K562 (cell line): Measurements from ENCODE around the gene CDC42SE2.

Source experiments
- ATF1 ChIP-seq, 2 experiments: fragments of 450-650 bp in 1 of 2; IDR thresholded peaks; 2 replicates each; pipeline ENCODE4 v1.6.1; 2016; ENCODE audit warnings: missing compliant biosample characterization in 1 of 2, missing genetic modification characterization in 1 of 2
- ETV6 ChIP-seq, 3 experiments: fragments of 150-350 bp in 1 of 3; sonication (generic) in 1 of 3; formaldehyde crosslinking in 1 of 3; IDR thresholded peaks; 2 replicates each; pipeline versions ENCODE4 v1.6.1 to v1.8.0; 2014 to 2022; ENCODE audit warnings: borderline replicate concordance in 2 of 3, low read depth in 2 of 3, antibody characterized with exemption in 1 of 3, low read length in 1 of 3, mild to moderate bottlenecking in 1 of 3, missing genetic modification reagents in 1 of 3
- JUNB ChIP-seq: fragments of 450-650 bp; formaldehyde crosslinking; conservative IDR thresholded peaks from 2 replicates; pipeline ENCODE4 v1.4.0; 2020; ENCODE audit warnings: mild to moderate bottlenecking
- MEF2A ChIP-seq: IDR thresholded peaks from 2 replicates; pipeline ENCODE4 v1.6.1; 2011; ENCODE audit warnings: low read depth, mild to moderate bottlenecking, low read length, moderate library complexity; ENCODE audit not compliant: control insufficient read depth
- PHF8 ChIP-seq: fragments of 200-600 bp; sonication (generic); IDR thresholded peaks from 2 replicates; pipeline ENCODE4 v1.6.1; 2012; ENCODE audit warnings: mixed run types, mild to moderate bottlenecking, inconsistent platforms, low read length, moderate library complexity, borderline replicate concordance
- POLR2A ChIP-seq: fragments of 450-650 bp; conservative IDR thresholded peaks from 2 replicates; pipeline ENCODE4 v1.6.1; 2016
- SMARCB1 ChIP-seq: IDR thresholded peaks from 2 replicates; pipeline ENCODE4 v1.6.1; 2011; ENCODE audit warnings: improper control_type of control experiment, low read depth; ENCODE audit not compliant: insufficient read length
- TAF1 ChIP-seq: IDR thresholded peaks from 2 replicates; pipeline ENCODE4 v1.6.1; 2011; ENCODE audit warnings: mild to moderate bottlenecking, low read length, moderate library complexity; ENCODE audit not compliant: insufficient read depth, control insufficient read depth, severe bottlenecking; ENCODE audit errors: extremely low read depth
- TF ChIP-seq, protein P1 (sequence below): fragments of 250-450 bp; sonication (Bioruptor Pico); IDR thresholded peaks from 2 replicates; pipeline ENCODE4 v1.6.1; 2021; ENCODE audit warnings: mild to moderate bottlenecking
- TF ChIP-seq, protein P2 (sequence below), 3 experiments: IDR thresholded peaks in 2 of 3; conservative IDR thresholded peaks in 1 of 3; 2 replicates each; pipeline ENCODE4 v1.5.1; 2011 to 2012; ENCODE audit warnings: low read length in 3 of 3, mild to moderate bottlenecking in 3 of 3, control low read depth in 2 of 3, improper control_type of control experiment in 1 of 3, inconsistent platforms in 1 of 3, low read depth in 1 of 3, mixed read lengths in 1 of 3, moderate library complexity in 1 of 3; ENCODE audit not compliant: insufficient read depth in 2 of 3
- TF ChIP-seq, protein P3 (sequence below): sonication (generic); formaldehyde crosslinking; IDR thresholded peaks from 2 replicates; pipeline ENCODE4 v1.8.1; 2023; ENCODE audit warnings: mild to moderate bottlenecking, missing genetic modification reagents

DNA sequence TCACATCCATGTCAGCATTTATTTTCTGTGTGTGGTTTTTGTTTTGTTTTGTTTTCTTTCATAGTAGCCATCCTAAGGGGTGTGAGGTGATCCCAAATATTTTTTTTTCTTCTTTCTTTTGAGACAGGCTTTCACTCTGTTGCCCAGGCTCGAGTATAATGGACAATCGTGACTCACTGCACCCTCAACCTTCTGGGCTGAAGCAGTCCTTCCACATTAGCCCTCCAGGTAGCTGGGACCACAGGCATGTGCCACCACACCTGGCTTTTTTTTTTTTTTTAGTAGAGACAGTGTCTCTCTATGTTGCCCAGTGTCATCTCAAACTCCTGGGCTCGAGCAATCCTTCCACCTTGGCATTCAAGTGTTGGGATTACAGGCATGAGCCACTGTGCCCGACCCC, 59.1 kb downstream of the CDC42SE2 start:
- TF ChIP-seq TAF1 (no peak), POLR2A (no peak), ATF1 (CRISPR knock-in tag; IDR thresholded peaks at IDR 0.05) (no peak), ATF1 (tag; IDR thresholded peaks at IDR 0.05) (no peak), PHF8 (no peak), ETV6 (IDR thresholded peaks at IDR 0.05; ENCODE audit: borderline replicate concordance in 1 of 2, low read depth in 2 of 2, low read length in 1 of 2) (no peak), ETV6 (CRISPR knock-in tag; IDR thresholded peaks at IDR 0.05; ENCODE audit: borderline replicate concordance) (no peak), JUNB (CRISPR knock-in tag) (no peak), MEF2A (no peak), SMARCB1 (no peak)
- TF ChIP-seq, protein P1, sequence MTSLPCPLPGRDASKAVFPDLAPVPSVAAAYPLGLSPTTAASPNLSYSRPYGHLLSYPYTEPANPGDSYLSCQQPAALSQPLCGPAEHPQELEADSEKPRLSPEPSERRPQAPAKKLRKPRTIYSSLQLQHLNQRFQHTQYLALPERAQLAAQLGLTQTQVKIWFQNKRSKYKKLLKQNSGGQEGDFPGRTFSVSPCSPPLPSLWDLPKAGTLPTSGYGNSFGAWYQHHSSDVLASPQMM, result no peak
- TF ChIP-seq, protein P2, sequence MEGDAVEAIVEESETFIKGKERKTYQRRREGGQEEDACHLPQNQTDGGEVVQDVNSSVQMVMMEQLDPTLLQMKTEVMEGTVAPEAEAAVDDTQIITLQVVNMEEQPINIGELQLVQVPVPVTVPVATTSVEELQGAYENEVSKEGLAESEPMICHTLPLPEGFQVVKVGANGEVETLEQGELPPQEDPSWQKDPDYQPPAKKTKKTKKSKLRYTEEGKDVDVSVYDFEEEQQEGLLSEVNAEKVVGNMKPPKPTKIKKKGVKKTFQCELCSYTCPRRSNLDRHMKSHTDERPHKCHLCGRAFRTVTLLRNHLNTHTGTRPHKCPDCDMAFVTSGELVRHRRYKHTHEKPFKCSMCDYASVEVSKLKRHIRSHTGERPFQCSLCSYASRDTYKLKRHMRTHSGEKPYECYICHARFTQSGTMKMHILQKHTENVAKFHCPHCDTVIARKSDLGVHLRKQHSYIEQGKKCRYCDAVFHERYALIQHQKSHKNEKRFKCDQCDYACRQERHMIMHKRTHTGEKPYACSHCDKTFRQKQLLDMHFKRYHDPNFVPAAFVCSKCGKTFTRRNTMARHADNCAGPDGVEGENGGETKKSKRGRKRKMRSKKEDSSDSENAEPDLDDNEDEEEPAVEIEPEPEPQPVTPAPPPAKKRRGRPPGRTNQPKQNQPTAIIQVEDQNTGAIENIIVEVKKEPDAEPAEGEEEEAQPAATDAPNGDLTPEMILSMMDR (IDR thresholded peaks at IDR 0.05 in 2 of 3, conservative IDR thresholded peaks at IDR 0.05 in 1 of 3; ENCODE audit: insufficient read depth in 2 of 3, low read depth in 1 of 3, low read length in 3 of 3), result no peak
- TF ChIP-seq, protein P3, sequence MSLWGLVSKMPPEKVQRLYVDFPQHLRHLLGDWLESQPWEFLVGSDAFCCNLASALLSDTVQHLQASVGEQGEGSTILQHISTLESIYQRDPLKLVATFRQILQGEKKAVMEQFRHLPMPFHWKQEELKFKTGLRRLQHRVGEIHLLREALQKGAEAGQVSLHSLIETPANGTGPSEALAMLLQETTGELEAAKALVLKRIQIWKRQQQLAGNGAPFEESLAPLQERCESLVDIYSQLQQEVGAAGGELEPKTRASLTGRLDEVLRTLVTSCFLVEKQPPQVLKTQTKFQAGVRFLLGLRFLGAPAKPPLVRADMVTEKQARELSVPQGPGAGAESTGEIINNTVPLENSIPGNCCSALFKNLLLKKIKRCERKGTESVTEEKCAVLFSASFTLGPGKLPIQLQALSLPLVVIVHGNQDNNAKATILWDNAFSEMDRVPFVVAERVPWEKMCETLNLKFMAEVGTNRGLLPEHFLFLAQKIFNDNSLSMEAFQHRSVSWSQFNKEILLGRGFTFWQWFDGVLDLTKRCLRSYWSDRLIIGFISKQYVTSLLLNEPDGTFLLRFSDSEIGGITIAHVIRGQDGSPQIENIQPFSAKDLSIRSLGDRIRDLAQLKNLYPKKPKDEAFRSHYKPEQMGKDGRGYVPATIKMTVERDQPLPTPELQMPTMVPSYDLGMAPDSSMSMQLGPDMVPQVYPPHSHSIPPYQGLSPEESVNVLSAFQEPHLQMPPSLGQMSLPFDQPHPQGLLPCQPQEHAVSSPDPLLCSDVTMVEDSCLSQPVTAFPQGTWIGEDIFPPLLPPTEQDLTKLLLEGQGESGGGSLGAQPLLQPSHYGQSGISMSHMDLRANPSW, result no peak
